GM18951 (cell line): ENCODE results near the gene DHX58.

ENCODE experiments used
- POLR2A ChIP-seq: IDR thresholded peaks from 4 replicates; pipeline ENCODE4 v1.6.1; 2011; ENCODE audit warnings: mild to moderate bottlenecking; ENCODE audit not compliant: insufficient read length, insufficient read depth; ENCODE audit errors: extremely low read depth
- in situ Hi-C: fragments of 300-500 bp; cut with MboI; formaldehyde crosslinking; loops from one replicate; pipeline ENCODE4 v1.12.0; 2022; ENCODE audit warnings: low sequenced_read_pairs, mixed read lengths, inconsistent platforms; ENCODE audit not compliant: unreplicated experiment

DHX58 gene

GRCh38 chr17:42135664-42136653 lies 23.4 kb upstream of the DHX58 start:
- in situ Hi-C loops: no loop called here
- TF ChIP-seq POLR2A: no peak

- in situ Hi-C loops: no loop called here
- TF ChIP-seq POLR2A: no peak
These were observed 22.6 kb upstream of the DHX58 start for GRCh38 chr17:42135151-42135550.

- no peak for TF ChIP-seq POLR2A
- in situ Hi-C loops: no loop called here
These were observed 21.0 kb upstream of the DHX58 start for GRCh38 chr17:42133461-42134041.

GRCh38 chr17:42132941-42133340 lies 20.4 kb upstream of the DHX58 start:
- no peak for TF ChIP-seq POLR2A
- in situ Hi-C loops: no loop called here

- in situ Hi-C loops: no loop called here
- TF ChIP-seq POLR2A: no peak
These were observed 19.5 kb upstream of the DHX58 start for GRCh38 chr17:42131981-42132432.

GRCh38 chr17:42131232-42131631 lies 18.7 kb upstream of the DHX58 start:
- TF ChIP-seq POLR2A: no peak
- in situ Hi-C loops: no loop called here

- in situ Hi-C loops: no loop called here
- no peak for TF ChIP-seq POLR2A
These were observed 17.9 kb upstream of the DHX58 start for GRCh38 chr17:42130310-42130936.

GRCh38 chr17:42129109-42129837 lies 16.8 kb upstream of the DHX58 start:
- in situ Hi-C loops: no loop called here
- no peak for TF ChIP-seq POLR2A

GRCh38 chr17:42127414-42127813 lies 14.9 kb upstream of the DHX58 start:
- TF ChIP-seq POLR2A: no peak
- in situ Hi-C loops: no loop called here

GRCh38 chr17:42126836-42127235 lies 14.3 kb upstream of the DHX58 start:
- no peak for TF ChIP-seq POLR2A
- in situ Hi-C loops: no loop called here

GRCh38 chr17:42125565-42125964 lies 13.1 kb upstream of the DHX58 start:
- no peak for TF ChIP-seq POLR2A
- in situ Hi-C loops: no loop called here

GRCh38 chr17:42124256-42124655 lies 11.7 kb upstream of the DHX58 start:
- TF ChIP-seq POLR2A: no peak
- in situ Hi-C loops: no loop called here
